Muscle of arm (tissue), 12 donors: ENCODE measurements around the gene VSIG10. TPM values are rescaled to one million over a fixed set of nuclear protein-coding genes. Genes with fewer than 3 reads are reported as not detected.

ENCODE experiments used
- polyA plus RNA-seq, 12 donors: library from polyadenylated mRNA; unstranded; fragments of 120-200 nt; gene quantifications; one replicate each; pipeline ENCODE4 v1.2.1, GENCODE V29; 2013; ENCODE audit not compliant: insufficient read length in 12 of 12

The VSIG10 gene
- polyA plus RNA-seq, 12 donors, result 8.8 to 28.3 (median 10.4) TPM; not detected in 1

Other genes starting within 250 kb of the VSIG10 start
- under 1 TPM in 6 of 12 donors, not detected in 6; 0.01 to 0.12 (median 0.06) TPM for gene KSR2, start 135.0 kb downstream of the VSIG10 start, polyA plus RNA-seq
- 10 to 100 TPM in 11 of 12 donors, not detected in 1; 10.8 to 25.0 (median 16.0) TPM for gene RFC5, start 87.3 kb downstream of the VSIG10 start, polyA plus RNA-seq
- 10 to 100 TPM in 11 of 12 donors, not detected in 1; 49.2 to 69.6 (median 64.1) TPM for gene WSB2, start 42.8 kb downstream of the VSIG10 start, polyA plus RNA-seq
- gene PEBP1, start 32.1 kb upstream of the VSIG10 start, polyA plus RNA-seq, result 1,000 to 10,000 TPM in 1 of 12 donors, 100 to 1,000 TPM in 11; 139 to 1,771 (median 146) TPM